Measurements from ENCODE around the gene LNPK.
"Not testable (repeated sequence)": the region's sequence is repeated elsewhere in the genome, so short reads cannot be mapped to it uniquely, and the experiment has no call there.

Gene LNPK, protein sequence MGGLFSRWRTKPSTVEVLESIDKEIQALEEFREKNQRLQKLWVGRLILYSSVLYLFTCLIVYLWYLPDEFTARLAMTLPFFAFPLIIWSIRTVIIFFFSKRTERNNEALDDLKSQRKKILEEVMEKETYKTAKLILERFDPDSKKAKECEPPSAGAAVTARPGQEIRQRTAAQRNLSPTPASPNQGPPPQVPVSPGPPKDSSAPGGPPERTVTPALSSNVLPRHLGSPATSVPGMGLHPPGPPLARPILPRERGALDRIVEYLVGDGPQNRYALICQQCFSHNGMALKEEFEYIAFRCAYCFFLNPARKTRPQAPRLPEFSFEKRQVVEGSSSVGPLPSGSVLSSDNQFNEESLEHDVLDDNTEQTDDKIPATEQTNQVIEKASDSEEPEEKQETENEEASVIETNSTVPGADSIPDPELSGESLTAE

DNA sequence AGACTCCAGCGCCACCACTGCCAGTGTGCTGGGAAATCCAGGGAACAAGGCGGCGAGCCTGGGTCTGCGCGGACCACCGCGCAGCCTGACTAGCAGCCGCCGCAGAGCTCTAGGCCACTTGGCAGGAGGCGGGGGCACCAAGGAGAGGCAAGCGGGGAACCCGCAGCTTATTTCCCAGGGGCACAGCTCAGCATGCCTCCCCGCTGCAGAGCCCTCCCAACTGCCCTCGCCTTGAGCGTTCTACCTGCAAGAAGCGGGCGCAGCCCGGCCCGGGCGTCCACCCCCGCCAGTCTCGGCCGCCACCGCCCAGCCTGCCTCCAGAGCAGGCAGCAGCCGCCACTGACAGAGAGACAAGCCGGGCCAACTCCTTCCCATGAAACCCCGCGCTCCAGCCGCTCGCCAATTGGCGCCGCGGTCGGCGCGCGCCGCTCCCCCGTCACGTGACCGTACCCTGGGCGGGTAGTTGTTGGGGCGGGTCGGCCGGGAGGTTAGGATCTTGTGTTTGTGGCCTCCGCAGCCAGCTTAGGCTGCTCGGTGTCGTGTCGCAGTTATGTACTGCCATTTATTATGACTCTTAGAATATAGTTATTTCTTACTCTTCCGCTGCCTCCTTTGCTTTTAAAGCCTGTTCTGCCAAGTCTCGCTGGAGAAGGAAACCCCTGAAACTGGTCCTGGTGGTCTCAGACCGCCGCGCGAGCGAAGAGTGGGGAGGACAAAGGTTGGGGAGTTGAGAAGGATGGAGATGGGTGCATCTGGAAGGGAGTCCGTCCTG is at the start of gene LNPK:
LNPK (minus strand) TSS at position 352 of the 772 bp plus-strand sequence. CDS start 6,683 bp downstream, outside the sequence.
- DNase-seq = peak; percentile 76 to 98 (median 92)

DNA sequence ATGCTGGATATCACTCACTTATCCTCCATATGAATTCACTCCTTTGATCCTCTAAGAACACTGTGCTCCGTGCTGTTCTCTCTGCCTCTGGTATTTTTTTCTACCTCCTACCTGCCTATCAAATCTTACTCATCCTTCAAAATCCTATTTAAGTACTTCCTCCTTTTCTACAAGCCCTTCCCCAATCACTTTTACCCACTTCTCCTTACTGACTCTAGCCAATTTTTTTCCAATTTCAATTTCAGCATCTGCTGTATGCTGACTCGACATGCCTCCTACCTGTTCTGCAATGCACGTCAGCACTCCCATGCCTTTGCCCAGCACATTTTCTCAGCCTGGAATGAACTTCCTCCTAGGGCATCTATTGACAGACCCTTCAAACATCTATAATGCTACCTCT is 37.3 kb upstream of the LNPK start:
- DNase-seq = no peak

DNA sequence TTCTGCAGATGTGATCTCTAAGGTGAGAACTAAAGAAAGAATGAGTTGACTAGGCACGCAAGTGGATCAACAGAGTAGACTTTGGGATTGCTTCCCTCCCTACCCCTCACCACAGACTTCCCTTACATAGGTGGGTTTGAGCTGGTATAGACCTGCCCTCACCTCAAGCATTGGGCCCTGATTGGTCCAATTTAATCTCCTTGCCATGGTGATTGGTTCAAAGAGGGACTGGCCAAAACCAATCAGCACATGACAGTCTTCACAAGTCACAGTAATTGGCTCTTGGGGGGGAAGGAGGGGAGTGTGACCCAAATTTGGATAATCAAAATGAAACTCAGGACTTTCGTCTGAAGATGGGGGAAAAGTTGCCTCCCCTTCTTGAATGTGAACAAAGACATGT is 36.6 kb upstream of the LNPK start:
- DNase-seq = no peak

DNA sequence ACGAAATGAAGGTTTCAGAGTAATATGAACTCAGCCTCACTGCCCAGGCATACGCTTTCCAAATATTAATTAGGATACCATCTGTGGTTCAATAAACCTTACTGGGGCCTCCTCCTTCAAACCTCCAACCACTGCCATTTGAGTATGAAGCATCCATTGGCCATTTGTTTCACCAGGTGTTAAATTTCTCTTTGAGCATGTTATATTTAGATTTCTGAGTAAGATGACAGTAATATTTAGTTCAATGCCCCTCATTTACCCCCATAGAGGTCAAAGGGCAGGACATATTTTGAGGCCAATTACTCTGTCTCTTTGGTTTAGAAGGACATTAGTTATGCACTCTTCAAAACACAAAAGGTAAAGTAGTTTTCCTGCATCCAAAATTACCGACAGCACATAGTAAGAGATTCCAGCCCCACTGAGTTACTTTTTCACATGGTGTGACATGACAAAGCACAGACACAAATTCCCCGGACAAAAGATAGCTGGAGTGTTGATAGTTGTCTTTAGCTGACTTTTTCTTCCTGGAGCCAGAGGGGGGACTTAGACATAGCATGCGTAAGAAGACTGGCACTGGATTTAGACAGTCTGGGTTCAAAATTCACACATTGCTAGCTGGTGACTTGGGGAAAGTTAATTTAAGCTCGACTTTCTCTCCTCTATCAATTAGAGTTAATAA is 33.1 kb upstream of the LNPK start:
- DNase-seq = no peak

DNA sequence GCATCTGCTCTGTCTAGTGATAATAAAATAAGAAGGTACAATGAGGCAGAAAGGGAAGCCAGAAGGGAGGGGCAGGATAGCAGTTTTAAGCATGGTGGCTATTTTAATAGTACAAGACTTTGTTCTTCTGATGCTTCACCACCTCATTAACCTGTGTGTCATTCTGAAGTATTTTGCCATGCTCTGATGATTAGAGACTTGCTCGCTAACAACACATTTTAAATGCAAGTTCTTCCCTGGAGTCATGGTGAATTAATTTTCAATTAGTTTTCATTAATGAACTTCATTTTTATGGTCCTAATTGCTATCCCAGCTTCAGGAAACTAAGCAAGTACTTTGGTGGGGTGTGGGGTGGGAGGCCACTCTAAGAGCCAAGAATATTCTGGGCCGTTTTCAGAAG is 25.7 kb upstream of the LNPK start:
- DNase-seq = no peak

DNA sequence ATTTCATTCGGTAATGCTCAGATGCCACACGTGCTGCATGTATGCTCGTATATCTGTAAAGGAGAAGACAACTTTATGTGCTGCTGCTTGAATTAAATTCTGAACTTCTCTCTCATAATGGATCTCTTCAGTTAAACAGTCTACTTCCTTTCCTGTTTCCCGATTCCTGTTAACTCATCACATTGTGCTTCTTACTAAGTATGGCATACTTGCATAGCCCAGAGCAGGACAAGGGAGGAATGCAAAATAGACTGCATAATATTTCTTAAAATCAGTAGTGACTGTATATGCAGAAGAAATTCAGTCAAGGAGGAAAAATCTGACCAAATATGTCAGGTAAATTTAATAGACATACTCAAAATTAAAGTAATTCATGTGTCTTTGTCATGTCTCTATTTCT is 23.9 kb upstream of the LNPK start:
- DNase-seq = no peak

DNA sequence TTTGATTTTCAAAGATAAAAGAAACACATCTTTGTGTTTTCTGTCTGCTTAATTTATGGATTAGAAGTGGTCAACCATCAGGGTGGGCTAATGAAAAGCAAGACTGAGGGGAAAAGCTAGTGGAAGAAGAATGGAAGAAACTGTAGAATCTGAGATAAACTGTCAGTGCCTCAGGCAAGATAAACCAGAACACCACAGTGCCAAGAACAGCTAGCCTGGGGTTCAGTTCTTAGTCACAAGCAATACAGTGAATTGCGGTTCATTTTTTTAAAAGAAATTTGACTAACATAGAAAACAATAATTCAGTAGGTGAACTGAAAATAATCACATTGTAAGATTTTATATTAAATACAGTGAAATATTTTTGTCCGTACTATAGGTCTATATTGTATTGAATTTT is 22.0 kb upstream of the LNPK start:
- DNase-seq = no peak

DNA sequence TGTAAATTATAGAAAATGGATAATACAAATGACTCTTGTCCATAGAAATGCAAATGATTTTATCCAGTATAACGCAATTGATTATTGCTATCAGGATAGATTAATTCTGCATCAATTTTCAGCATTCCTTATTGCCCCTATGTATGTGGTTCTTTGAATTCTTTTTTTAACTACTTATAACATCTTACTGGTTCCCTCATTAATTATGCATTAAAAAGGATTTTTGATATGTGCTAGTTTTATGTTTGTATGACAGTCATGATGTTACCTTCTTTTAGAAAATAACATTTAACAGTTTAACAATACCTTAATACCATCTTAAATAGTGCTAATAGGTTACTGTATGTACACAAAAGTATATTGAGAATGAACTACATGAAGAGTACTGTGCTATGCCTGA is 20.0 kb upstream of the LNPK start:
- DNase-seq = no peak

DNA sequence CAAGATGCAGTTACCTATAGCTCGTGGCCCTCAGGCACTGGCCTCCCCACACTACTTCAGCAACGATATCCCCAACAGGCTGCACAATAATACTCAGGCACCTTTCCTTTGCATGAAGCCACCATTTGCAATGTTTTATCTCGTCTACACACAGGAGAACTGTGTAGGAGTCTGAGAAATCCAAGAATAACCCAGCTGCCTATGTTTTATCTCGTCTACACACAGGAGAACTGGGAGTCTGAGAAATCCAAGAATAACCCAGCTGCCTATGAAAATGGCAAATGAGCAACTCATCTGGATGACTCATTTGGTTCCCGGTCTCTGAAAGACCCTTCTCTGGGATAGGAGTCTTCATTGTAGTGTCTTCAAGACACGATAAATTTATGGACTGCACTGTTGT is 18.3 kb upstream of the LNPK start:
- no peak for DNase-seq

DNA sequence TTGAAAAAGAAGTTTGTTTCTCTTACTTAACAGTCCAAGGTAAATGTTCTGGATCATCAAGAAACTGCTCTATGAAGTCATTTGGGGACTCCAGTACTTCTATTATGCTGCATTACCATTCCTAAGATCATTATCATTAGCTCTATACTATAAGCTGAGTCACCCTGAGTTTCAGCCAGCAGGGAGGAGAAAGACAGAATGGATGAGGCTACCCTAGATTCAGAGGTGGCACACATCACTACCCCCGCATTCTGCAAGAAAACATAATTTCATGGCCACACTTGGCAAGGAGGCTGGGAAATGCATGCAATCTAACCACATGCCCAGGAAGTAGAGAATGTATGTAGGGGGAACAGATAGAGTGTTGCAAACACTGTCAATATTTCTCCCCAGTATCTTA is 16.6 kb upstream of the LNPK start:
- no peak for DNase-seq

DNA sequence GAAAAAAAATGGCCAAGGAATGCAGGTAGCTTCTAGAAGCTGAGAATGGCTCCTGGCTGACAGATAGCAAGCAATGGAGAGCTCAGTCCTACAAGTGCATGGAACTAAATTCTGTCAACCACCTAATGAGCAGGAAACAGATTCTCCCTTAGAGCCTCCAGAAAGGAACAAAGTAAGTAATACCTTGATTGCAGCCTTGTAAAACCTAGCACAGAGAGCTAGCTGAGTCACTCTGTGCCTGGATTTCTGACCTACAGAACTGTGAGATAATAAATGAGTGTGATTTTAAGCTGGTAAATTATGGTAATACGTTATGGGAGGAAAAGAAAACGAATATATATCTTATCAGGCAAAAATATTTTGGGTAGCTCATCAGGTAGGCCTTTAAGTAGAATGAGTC is 7.4 kb upstream of the LNPK start:
- DNase-seq = no peak

DNA sequence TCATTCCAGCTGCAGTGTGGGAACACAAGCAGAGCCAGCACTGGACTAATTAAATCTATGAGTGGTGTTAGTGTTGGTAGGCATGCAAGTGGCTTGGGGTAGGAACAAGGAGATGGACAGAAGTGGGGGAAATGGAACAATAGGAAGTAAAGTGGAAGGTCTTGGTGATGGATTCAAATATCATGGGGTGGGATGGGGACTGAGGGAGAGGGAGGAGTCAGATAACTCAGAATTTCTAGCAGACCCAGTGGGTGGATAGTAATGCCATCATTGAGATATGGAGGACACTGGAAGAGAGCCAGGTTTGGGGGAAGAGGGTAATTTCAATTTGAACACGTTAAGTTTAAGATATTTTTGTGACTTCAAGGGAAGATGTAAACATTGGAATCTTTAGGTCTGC is 2.9 kb upstream of the LNPK start:
- no peak for DNase-seq

DNA sequence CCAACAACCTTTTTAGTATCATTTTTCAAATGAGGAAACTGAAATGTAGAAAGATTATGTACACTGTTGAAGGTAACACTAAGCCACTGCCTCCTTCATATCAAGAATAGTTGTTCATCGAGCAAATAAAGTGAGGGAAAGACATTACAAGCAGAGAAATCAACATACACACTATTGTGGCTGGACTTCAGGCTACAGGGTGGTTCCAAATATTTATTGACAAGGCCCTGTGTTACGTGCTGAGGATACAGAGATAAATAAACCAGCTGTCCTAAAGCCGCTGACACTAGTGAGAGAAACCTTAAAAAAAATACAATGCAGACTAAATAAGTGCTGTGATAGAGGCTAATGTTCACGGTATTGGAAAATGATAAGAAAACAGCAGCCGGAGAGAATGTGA is 1.9 kb upstream of the LNPK start:
- DNase-seq = no peak

DNA sequence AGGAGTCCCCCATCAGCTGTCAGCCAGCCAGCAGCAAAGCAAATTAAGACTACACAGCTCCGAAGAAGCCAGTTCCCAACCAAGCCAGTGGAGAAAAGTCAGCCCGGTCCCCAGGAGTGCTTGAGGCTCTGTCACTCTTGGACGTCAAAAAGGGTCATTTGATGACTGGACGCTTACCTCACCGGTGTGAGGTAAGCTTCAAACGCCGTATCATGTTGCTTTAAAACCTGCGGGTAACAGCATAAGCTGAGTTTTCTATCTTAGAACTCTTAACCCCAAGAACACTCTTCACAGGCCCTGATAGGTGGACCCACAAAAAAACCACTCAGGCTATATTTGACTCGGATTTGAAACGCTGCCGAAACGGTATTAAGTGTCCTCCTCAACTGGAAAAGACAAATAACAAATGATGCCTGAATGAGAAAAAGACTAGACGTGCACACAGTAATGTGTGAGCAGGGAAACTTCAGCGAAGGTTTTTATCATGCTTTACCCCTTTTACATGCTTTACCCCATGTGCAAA is 682 bp upstream of the LNPK start:
- peak in 16 of 51 donors; percentile 7 to 65 (median 44) for DNase-seq

DNA sequence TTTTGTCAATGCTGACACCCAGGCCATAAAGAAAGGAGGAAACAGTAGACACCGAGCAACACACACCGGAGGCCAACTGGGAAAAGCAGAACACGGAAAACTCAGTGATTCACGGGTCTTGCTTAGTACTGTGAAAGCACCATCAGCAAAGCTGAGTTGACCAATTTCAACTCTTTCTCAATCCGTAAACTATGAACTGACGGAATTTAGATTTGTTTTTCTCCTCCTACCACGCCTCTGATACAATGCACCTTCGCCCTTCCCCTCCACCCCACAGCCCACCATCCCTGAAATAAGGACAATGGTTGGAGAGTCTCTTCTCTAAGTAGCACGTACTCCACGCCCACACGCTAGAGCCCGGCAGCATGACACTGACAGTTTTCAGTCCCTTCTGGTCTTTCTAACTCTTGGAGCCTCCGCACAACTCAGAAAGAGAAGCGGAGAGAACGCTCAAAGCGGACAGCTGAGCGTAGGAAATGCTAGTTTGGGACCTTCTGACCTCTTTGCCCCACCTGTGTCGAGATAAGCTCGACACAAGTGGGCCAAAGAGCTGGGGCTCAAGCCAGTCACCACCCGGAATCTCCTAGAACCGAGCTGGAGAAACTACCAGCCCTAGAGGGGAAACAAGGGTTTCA is 669 bp downstream of the LNPK start:
- peak in 33 of 51 donors; percentile 4 to 78 (median 37) for DNase-seq

DNA sequence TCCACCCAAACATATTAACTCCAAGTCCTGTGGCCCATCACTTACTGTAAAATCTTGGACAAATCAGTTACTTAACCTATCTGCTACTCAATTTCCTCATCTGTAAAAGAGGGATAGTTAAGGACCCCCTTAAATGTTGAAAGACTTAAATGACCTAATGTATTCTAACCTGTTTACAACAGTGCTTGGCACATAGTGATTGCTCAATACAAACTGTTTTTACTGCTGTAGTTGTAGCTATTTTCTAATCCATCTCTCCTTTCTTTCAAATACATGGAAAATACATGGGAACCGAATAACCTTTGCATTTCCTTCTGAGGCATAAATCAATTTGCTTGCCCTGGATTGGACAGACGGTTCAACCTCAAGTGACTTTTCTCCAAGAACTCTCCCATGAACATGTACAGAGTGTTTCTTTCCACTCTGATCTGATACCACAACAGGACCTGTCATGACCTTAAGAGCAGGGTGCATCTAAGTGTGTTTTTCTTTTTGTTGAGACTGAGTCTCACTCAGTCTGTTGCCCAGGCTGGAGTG is 2.7 kb downstream of the LNPK start:
- no peak for DNase-seq

DNA sequence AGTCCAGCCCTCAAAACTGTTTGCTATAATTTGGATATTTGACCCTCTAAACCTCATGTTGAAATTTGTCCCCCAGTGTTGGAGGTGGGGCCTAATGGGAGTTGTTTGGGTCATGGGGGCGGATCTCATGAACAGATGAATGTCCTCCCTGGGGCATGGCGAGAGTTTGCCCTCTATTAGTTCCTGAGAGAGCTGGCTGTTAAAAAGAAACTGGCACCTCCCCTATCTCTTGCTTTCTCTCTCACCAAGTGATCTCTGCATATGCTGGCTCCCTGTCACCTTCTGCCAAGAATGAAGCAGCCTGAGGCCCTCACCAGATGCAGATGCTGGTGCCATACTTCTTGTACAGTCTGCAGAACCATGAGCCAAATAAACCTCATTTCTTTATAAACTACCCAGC is 12.0 kb downstream of the LNPK start:
- DNase-seq = no peak

DNA sequence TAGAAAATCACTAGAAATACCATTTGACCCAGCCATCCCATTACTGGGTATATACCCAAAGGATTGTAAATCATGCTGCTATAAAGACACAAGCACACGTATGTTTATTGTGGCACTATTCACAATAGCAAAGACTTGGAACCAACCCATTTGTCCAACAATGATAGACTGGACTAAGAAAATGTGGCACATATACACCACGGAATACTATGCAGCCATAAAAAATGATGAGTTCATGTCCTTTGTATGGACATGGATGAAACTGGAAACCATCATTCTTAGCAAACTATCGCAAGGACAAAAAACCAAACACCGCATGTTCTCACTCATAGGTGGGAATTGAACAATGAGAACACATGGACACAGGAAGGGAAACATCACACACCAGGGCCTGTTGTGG is 14.9 kb downstream of the LNPK start:
- not testable (repeated sequence) for DNase-seq

DNA sequence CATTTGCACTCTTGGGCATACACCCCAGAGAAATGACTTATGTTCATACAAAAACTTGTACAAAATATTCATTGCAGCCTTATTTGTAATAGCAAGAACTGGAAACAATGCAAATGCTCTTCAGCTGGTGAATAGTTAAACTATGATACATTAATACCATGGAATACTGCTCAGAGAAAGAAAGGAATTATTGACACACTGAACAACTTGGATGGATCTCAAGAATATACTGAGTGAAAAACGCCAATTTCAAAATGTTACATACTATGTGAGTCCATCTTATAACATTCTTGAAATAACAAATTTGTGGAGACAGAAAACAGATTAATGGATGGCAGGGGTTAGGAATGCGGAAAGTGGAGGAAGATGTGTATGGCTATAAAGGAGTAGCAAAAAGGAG is 17.2 kb downstream of the LNPK start:
- no peak for DNase-seq

DNA sequence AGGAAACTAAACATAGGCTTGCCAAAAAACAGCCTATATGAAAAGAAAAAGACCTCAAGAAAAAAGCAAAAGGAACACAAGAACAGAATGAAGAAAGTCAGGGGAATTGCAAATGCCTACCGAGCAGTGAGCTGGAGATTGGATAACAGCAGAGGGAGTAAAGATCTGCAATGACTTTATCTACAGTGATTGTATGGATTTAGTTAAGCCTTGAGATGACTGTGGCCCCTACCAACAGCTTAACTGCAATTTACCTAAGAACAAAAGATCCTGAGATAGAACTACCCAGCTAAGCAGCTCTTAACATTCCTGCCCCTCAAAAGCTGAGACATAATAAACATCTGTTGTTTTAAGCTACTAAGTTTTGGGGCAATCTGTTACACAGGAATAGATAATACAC is 20.5 kb downstream of the LNPK start:
- DNase-seq = no peak

All from hypothalamus (tissue), 51 donors.